ENCODE measurements around the gene KRTAP3-1.
"Not testable (repeated sequence)": the region's sequence is repeated elsewhere in the genome, so short reads cannot be mapped to it uniquely, and the experiment has no call there.

The KRTAP3-1 gene

DNA sequence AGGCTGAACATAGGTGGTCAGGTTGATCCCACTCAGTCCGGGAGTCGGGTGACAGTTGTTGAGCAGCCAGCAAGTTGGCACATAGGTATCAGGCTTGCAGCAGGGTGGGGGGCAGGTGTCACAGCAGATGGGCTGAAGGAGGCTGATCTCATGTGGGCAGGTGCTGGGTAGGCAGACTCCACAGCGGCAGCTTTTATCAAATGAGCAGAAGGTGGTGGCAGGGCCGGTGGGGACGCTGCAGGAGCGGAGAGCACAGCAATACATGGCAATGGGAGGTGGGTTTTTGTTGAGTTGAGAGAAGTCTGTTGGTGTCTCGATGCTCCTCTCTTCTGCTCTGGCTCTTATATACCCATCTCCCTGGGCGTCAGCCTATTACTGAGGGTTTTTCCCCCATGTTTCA lies at the start of gene KRTAP3-1:
Gene KRTAP3-1 (minus strand): TSS at position 318 of the 400 bp plus-strand sequence. CDS start 54 bp downstream, at position 264.
- DNase-seq (ENCODE audit: low read depth in 1 of 2, low spot score in 1 of 2), result peak in 1 of 2 experiments; percentile 35
- in situ Hi-C loops (cut with HindIII; ENCODE audit: low pct_unique_long_range_greater_than_20kb, low sequenced_read_pairs), result no loop called here
- no peak for TF ChIP-seq JUND (IDR thresholded peaks at IDR 0.05; ENCODE audit: low read depth)

GRCh38 chr17:41057547-41057946 lies 48.6 kb upstream of the KRTAP3-1 start:
- DNase-seq (ENCODE audit: low read depth in 1 of 2, low spot score in 1 of 2), result no peak
- in situ Hi-C loops (cut with HindIII; ENCODE audit: low pct_unique_long_range_greater_than_20kb, low sequenced_read_pairs), result no loop called here
- TF ChIP-seq JUND (IDR thresholded peaks at IDR 0.05; ENCODE audit: low read depth), result no peak

GRCh38 chr17:41055130-41055529 lies 46.2 kb upstream of the KRTAP3-1 start, which contains the start of gene KRTAP2-2:
TSS of gene KRTAP2-2 (minus strand) at chr17:41055230. CDS start at chr17:41055211, 19 bp downstream.
- in situ Hi-C loops (cut with HindIII; ENCODE audit: low pct_unique_long_range_greater_than_20kb, low sequenced_read_pairs); DNase-seq (ENCODE audit: low read depth in 1 of 2, low spot score in 1 of 2): not testable (repeated sequence)

- in situ Hi-C loops (cut with HindIII; ENCODE audit: low pct_unique_long_range_greater_than_20kb, low sequenced_read_pairs); DNase-seq (ENCODE audit: low read depth in 1 of 2, low spot score in 1 of 2): not testable (repeated sequence)
Observed at GRCh38 chr17:41054556-41054955, 45.6 kb upstream of the KRTAP3-1 start.

- TF ChIP-seq JUND (IDR thresholded peaks at IDR 0.05; ENCODE audit: low read depth), result no peak
- DNase-seq (ENCODE audit: low read depth in 1 of 2, low spot score in 1 of 2), result no peak
- in situ Hi-C loops (cut with HindIII; ENCODE audit: low pct_unique_long_range_greater_than_20kb, low sequenced_read_pairs), result no loop called here
Observed at GRCh38 chr17:41054025-41054424, 45.1 kb upstream of the KRTAP3-1 start.

- in situ Hi-C loops (cut with HindIII; ENCODE audit: low pct_unique_long_range_greater_than_20kb, low sequenced_read_pairs), result no loop called here
Observed at GRCh38 chr17:41052566-41052965, 43.6 kb upstream of the KRTAP3-1 start.

GRCh38 chr17:41049110-41049509 lies 40.2 kb upstream of the KRTAP3-1 start:
- peak in 1 of 2 experiments; percentile 57 for DNase-seq (ENCODE audit: low read depth in 1 of 2, low spot score in 1 of 2)
- in situ Hi-C loops (cut with HindIII; ENCODE audit: low pct_unique_long_range_greater_than_20kb, low sequenced_read_pairs), result no loop called here
- TF ChIP-seq JUND (IDR thresholded peaks at IDR 0.05; ENCODE audit: low read depth), result no peak

More at GRCh38 chr17:41052566-41052965, 43.6 kb upstream of the KRTAP3-1 start:
- no peak for DNase-seq (ENCODE audit: low read depth in 1 of 2, low spot score in 1 of 2)
- no peak for TF ChIP-seq JUND (IDR thresholded peaks at IDR 0.05; ENCODE audit: low read depth)

GRCh38 chr17:41048441-41048840 lies 39.5 kb upstream of the KRTAP3-1 start:
- DNase-seq (ENCODE audit: low read depth in 1 of 2, low spot score in 1 of 2), result no peak
- TF ChIP-seq JUND (IDR thresholded peaks at IDR 0.05; ENCODE audit: low read depth), result no peak

DNA sequence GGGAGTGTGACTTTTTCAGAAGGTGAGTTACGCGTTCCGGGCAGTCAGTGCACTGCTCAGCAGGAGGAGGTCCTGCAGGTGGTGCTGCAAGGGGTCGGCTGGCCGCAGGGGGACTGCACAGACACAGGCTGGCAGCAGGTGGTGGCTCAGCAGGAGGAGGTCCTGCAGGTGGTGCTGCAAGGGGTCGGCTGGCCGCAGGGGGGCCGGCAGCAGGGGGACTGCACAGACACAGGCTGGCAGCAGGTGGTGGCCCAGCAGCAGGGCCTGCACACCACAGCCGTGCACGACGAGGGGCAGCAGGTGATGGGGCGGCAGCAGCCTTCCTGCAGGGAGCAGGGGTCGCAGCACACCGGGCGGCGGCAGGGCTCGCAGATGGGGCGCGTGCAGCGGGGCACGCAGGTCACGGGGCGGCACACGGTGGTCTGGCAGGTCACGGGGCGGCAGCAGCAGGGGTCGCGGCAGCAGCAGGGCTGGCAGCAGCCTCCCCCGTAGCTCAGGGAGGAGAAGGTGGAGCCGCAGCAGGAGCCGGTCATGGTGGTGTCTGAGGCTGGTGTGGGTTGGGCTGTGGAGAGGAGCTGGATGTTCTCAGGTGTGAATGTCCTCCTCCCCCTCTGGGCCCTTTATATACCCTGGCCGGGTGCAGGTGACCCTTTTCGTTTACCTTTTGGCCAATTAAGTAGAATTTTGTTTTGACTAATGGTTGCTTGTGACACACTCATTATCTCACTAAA lies 38.0 kb upstream of the KRTAP3-1 start, which contains the start of gene KRTAP2-1:
Gene KRTAP2-1 (minus strand): TSS at position 582 of the 731 bp plus-strand sequence. CDS start 49 bp downstream, at position 533.
- in situ Hi-C loops (cut with HindIII; ENCODE audit: low pct_unique_long_range_greater_than_20kb, low sequenced_read_pairs); DNase-seq (ENCODE audit: low read depth in 1 of 2, low spot score in 1 of 2): not testable (repeated sequence)

More at GRCh38 chr17:41048441-41048840, 39.5 kb upstream of the KRTAP3-1 start:
- in situ Hi-C loops (cut with HindIII; ENCODE audit: low pct_unique_long_range_greater_than_20kb, low sequenced_read_pairs), result no loop called here

DNA sequence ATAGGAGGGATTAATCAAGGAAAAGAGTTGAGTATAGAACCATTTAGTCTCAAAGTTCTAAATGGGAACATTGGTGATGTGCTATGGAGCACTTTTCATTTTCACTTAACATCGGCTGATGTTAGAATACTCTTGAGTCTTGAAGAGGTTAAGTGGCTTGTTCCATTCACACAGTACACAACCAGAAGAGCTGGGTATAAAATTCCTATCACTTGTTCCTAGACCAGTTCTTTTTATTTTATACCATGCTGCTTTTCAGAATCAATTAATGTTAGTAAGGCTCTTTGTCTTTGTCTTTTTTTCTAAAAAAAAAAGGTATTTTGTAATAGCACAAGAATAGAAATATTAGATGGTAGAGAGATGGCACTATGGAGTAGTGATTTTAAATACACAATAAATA lies 34.0 kb upstream of the KRTAP3-1 start:
- DNase-seq (ENCODE audit: low read depth in 1 of 2, low spot score in 1 of 2), result no peak
- no peak for TF ChIP-seq JUND (IDR thresholded peaks at IDR 0.05; ENCODE audit: low read depth)
- in situ Hi-C loops (cut with HindIII; ENCODE audit: low pct_unique_long_range_greater_than_20kb, low sequenced_read_pairs), result no loop called here

DNA sequence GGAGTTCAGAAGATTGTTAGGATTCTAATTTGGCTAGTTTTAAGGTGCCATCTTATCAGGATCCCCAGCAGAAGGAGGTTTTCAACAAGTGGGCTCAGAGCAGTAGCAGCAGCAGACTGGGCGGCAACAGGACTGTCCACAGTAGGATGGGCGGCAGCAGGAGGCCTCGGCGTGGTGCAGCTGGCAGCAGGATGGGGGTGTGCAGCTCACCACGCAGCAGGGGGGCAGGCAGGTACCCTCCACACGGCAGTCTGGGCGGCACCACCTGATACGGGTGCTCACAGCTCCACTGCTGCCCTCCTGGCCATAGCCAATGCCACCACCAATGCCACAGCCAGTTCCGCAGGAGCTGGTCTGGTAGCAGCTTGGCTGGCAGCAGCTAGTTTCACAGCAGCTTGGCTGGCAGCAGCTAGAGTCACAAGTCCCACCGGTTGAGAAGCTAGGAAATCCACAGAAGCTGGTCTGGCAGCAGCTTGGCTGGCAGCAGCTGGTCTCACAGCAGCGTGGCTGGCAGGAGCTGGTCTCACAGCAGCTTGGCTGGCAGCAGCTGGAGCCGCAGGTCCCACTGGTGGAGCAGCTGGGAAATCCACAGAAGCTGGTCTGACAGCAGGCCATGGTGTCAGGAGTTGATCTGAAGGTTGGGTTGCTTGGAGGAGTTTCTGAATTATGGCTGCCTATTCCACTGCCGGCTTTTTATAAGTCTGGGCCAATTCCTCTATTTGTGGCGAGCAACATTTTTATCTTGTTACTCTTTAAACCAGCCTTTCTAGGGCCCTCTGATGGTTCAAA lies 32.0 kb upstream of the KRTAP3-1 start, which contains the start of gene KRTAP1-1:
Gene KRTAP1-1 (minus strand): TSS at position 668 of the 789 bp plus-strand sequence. CDS start 53 bp downstream, at position 615.
- in situ Hi-C loops (cut with HindIII; ENCODE audit: low pct_unique_long_range_greater_than_20kb, low sequenced_read_pairs), result not testable (repeated sequence)
- peak in 1 of 2 experiments; percentile 59 for DNase-seq (ENCODE audit: low read depth in 1 of 2, low spot score in 1 of 2)

DNA sequence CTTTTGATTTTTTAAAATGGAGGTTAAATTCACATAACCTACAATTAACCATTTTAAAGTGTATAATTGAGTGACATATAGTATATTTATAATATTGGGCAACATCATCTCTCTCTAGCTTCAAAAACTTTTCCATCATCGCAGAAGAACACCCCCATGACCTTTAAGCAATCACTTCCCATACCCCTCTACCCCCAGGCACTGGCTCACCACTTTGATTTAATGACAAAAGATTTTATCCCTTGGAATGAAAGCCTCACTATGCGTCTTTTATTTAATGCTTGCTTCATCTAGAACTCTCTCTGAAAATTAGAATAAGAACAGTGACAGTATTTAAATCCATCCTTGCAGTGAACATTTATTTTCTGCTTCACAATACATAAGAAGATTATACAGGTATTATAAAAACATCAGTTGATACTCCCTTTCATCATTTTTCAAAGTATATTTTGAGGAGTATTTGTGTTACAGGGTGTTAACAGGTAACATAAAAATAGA lies 29.0 kb upstream of the KRTAP3-1 start:
- TF ChIP-seq JUND (IDR thresholded peaks at IDR 0.05; ENCODE audit: low read depth), result no peak
- no peak for DNase-seq (ENCODE audit: low read depth in 1 of 2, low spot score in 1 of 2)
- in situ Hi-C loops (cut with HindIII; ENCODE audit: low pct_unique_long_range_greater_than_20kb, low sequenced_read_pairs), result no loop called here

DNA sequence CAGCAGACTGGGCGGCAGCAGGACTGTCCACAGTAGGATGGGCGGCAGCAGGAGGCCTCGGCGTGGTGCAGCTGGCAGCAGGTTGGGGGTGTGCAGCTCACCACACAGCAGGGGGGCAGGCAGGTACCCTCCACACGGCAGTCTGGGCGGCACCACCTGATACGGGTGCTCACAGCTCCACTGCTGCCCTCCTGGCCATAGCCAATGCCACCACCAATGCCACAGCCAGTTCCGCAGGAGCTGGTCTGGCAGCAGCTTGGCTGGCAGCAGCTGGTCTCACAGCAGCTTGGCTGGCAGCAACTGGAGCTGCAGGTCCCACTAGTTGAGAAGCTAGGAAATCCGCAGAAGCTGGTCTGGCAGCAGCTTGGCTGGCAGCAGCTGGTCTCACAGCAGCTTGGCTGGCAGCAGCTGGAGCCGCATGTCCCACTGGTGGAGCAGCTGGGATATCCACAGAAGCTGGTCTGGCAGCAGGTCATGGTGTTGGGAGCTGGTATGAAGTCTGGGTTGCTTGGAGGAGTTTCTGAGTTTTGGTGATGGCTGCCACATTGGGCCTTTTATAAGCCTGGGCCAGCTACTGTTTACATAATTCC lies 25.5 kb upstream of the KRTAP3-1 start, which contains the start of gene KRTAP1-3:
Gene KRTAP1-3 (minus strand): TSS at position 529 of the 590 bp plus-strand sequence. CDS start 53 bp downstream, at position 476.
- in situ Hi-C loops (cut with HindIII; ENCODE audit: low pct_unique_long_range_greater_than_20kb, low sequenced_read_pairs), result not testable (repeated sequence)
- DNase-seq (ENCODE audit: low read depth in 1 of 2, low spot score in 1 of 2), result peak in 1 of 2 experiments; percentile 40
